ENCODE data around the gene NT5C3B.

The NT5C3B gene

GRCh38 chr17:41864836-41865595, 29.0 kb upstream of the NT5C3B start, which contains the start of gene KLHL11:
Gene KLHL11, minus strand, starts transcription at chr17:41865423. Its CDS starts 53 bp downstream, at chr17:41865370.
- Histone ChIP-seq H3K23ac (ENCODE audit: low read length) (no peak within 1 kb of the TSS), H3K9ac (ENCODE audit: low read length) (peak within 1 kb of the TSS; percentile 90), H3K4me1 (ENCODE audit: control insufficient read depth in 1 of 2, insufficient read depth in 2 of 2, low read length in 2 of 2) (peaks cover 0 to 8% of the 10 kb centered on the region in 2 experiments), H2BK12ac (ENCODE audit: low read length) (peak within 1 kb of the TSS; percentile 7), H2AK5ac (ENCODE audit: low read length) (peak within 1 kb of the TSS; percentile 36), H4K12ac (ENCODE audit: low read depth, low read length) (peak within 1 kb of the TSS; percentile 76), H3K4ac (ENCODE audit: low read depth, low read length) (peak within 1 kb of the TSS; percentile 85), H3K79me2 (ENCODE audit: control insufficient read depth, insufficient read depth, low read length, poor library complexity) (peaks cover 6% of the 10 kb centered on the region), H3K36me3 (ENCODE audit: control insufficient read depth in 1 of 2, insufficient read depth in 2 of 2, low read length in 2 of 2) (peaks cover 13 to 21% of the 10 kb centered on the region in 2 experiments), H3K14ac (ENCODE audit: low read length) (peak within 1 kb of the TSS; percentile 89), H2BK5ac (ENCODE audit: low read depth, low read length, poor library complexity) (peak within 1 kb of the TSS; percentile 81), H4K8ac (ENCODE audit: low read depth, low read length) (peak within 1 kb of the TSS; percentile 87), H3K27ac (ENCODE audit: low read depth, low read length) (peak within 1 kb of the TSS; percentile 85), H3K9me3 (ENCODE audit: insufficient read depth, low read depth, low read length) (no peaks in the 10 kb centered on the region), H3K18ac (ENCODE audit: low read length) (peak within 1 kb of the TSS; percentile 22), H4K91ac (ENCODE audit: low read depth, low read length) (peak within 1 kb of the TSS; percentile 84), H3K27me3 (ENCODE audit: insufficient read depth, low read length) (no peaks in the 10 kb centered on the region), H3K4me2 (ENCODE audit: low read length) (peak within 1 kb of the TSS; percentile 89), H2AFZ (ENCODE audit: insufficient read depth, low read length, poor library complexity) (peak within 1 kb of the TSS; percentile 52), H3K4me3 (ENCODE audit: low read depth, low read length) (peak within 1 kb of the TSS; percentile 98), H2BK120ac (ENCODE audit: insufficient read depth, low read length, poor library complexity) (peak within 1 kb of the TSS; percentile 47), H3K79me1 (ENCODE audit: low read length) (peaks cover 6% of the 10 kb centered on the region)
- no CpG with 5 or more reads among the region's 90 CpGs for WGBS (ENCODE audit: extremely low coverage, insufficient coverage, insufficient read length)
- DNase-seq = peak; percentile 13 to 47

GRCh38 chr17:41864498-41864835, 28.4 kb upstream of the NT5C3B start:
- peak overlapping the region; percentile 98 for H3K4me3 ChIP-seq (ENCODE audit: low read depth, low read length)
- peak overlapping the region; percentile 87 for H4K8ac ChIP-seq (ENCODE audit: low read depth, low read length)
- H4K91ac ChIP-seq (ENCODE audit: low read depth, low read length) = no peak overlapping the region
- H3K27ac ChIP-seq (ENCODE audit: low read depth, low read length) = no peak overlapping the region
- DNase-seq = no peak
- H4K12ac ChIP-seq (ENCODE audit: low read depth, low read length) = no peak overlapping the region
- no peak overlapping the region for H2AK5ac ChIP-seq (ENCODE audit: low read length)
- H3K18ac ChIP-seq (ENCODE audit: low read length) = peak overlapping the region; percentile 22
- peaks cover 0 to 10% of the 10 kb centered on the region in 2 experiments for H3K4me1 ChIP-seq (ENCODE audit: control insufficient read depth in 1 of 2, insufficient read depth in 2 of 2, low read length in 2 of 2)
- H3K79me2 ChIP-seq (ENCODE audit: control insufficient read depth, insufficient read depth, low read length, poor library complexity) = peaks cover 6% of the 10 kb centered on the region
- H3K4me2 ChIP-seq (ENCODE audit: low read length) = peak overlapping the region; percentile 89
- peak overlapping the region; percentile 85 for H3K4ac ChIP-seq (ENCODE audit: low read depth, low read length)
- no peak overlapping the region for H2BK5ac ChIP-seq (ENCODE audit: low read depth, low read length, poor library complexity)
- H2BK12ac ChIP-seq (ENCODE audit: low read length) = no peak overlapping the region
- H3K9ac ChIP-seq (ENCODE audit: low read length) = peak overlapping the region; percentile 90
- H3K9me3 ChIP-seq (ENCODE audit: insufficient read depth, low read depth, low read length) = no peaks in the 10 kb centered on the region
- no peak overlapping the region for H3K23ac ChIP-seq (ENCODE audit: low read length)
- peak overlapping the region; percentile 13 for H2AFZ ChIP-seq (ENCODE audit: insufficient read depth, low read length, poor library complexity)
- WGBS (ENCODE audit: extremely low coverage, insufficient coverage, insufficient read length) = no CpG with 5 or more reads among the region's 25 CpGs
- H3K14ac ChIP-seq (ENCODE audit: low read length) = no peak overlapping the region
- peaks cover 6% of the 10 kb centered on the region for H3K79me1 ChIP-seq (ENCODE audit: low read length)
- H3K36me3 ChIP-seq (ENCODE audit: control insufficient read depth in 1 of 2, insufficient read depth in 2 of 2, low read length in 2 of 2) = peaks cover 8 to 15% of the 10 kb centered on the region in 2 experiments
- H3K27me3 ChIP-seq (ENCODE audit: insufficient read depth, low read length) = no peaks in the 10 kb centered on the region
- H2BK120ac ChIP-seq (ENCODE audit: insufficient read depth, low read length, poor library complexity) = no peak overlapping the region

DNA sequence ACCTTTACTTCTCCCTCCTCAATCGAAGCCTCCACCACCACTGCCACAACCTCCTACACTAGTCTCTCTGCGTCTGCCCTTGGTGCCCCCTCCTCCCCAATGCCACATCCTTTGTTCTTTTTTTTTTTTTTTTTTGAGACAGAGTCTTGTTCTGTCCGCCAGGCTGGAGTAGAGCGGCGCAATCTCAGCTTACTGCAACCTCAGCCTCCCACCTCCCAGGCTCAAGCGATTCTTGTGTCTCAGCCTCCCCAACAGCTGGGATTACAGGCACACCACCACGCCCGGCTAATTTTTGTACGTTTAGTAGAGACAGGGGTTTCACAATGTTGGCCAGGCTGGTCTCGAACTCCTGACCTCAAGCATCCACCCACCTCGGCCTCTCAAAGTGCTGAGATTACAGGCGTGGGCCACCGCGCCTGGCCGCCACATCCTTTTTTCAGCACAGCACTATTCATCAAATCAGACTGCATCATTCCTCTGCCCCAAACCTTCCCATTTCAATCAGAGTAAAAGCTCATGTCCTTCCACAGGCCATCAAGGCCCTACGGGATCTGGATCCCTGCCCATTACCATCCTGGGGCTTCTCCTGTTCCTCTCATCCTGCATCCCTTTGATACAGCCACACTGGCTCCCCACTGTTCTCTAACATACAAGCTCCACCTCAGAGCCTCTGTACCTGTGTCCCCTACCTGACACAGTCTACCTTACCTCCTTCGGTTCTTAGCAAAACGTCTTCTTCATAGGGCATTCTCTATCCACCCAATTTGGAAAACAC, 27.2 kb upstream of the NT5C3B start:
- DNase-seq = no peak
- WGBS (ENCODE audit: extremely low coverage, insufficient coverage, insufficient read length) = no CpG with 5 or more reads among the region's 18 CpGs

GRCh38 chr17:41860254-41860931, 24.4 kb upstream of the NT5C3B start:
- Histone ChIP-seq H4K12ac (ENCODE audit: low read depth, low read length) (no peak overlapping the region), H2BK5ac (ENCODE audit: low read depth, low read length, poor library complexity) (no peak overlapping the region), H2BK120ac (ENCODE audit: insufficient read depth, low read length, poor library complexity) (no peak overlapping the region), H3K79me1 (ENCODE audit: low read length) (peaks cover 6% of the 10 kb centered on the region), H2AK5ac (ENCODE audit: low read length) (no peak overlapping the region), H3K18ac (ENCODE audit: low read length) (no peak overlapping the region), H3K9ac (ENCODE audit: low read length) (no peak overlapping the region), H3K4me2 (ENCODE audit: low read length) (no peak overlapping the region), H3K79me2 (ENCODE audit: control insufficient read depth, insufficient read depth, low read length, poor library complexity) (peaks cover 6% of the 10 kb centered on the region), H3K36me3 (ENCODE audit: control insufficient read depth in 1 of 2, insufficient read depth in 2 of 2, low read length in 2 of 2) (peaks cover 0 to 2% of the 10 kb centered on the region in 2 experiments), H3K23ac (ENCODE audit: low read length) (no peak overlapping the region), H3K27me3 (ENCODE audit: insufficient read depth, low read length) (no peaks in the 10 kb centered on the region), H2AFZ (ENCODE audit: insufficient read depth, low read length, poor library complexity) (no peak overlapping the region), H4K91ac (ENCODE audit: low read depth, low read length) (no peak overlapping the region), H3K27ac (ENCODE audit: low read depth, low read length) (no peak overlapping the region), H3K4ac (ENCODE audit: low read depth, low read length) (no peak overlapping the region), H3K4me3 (ENCODE audit: low read depth, low read length) (no peak overlapping the region), H2BK12ac (ENCODE audit: low read length) (no peak overlapping the region), H3K14ac (ENCODE audit: low read length) (no peak overlapping the region), H3K4me1 (ENCODE audit: control insufficient read depth in 1 of 2, insufficient read depth in 2 of 2, low read length in 2 of 2) (peaks cover 0 to 10% of the 10 kb centered on the region in 2 experiments), H3K9me3 (ENCODE audit: insufficient read depth, low read depth, low read length) (no peaks in the 10 kb centered on the region), H4K8ac (ENCODE audit: low read depth, low read length) (no peak overlapping the region)
- no CpG with 5 or more reads among the region's 3 CpGs for WGBS (ENCODE audit: extremely low coverage, insufficient coverage, insufficient read length)
- DNase-seq = no peak

More for the DNA sequence above, 27.2 kb upstream of the NT5C3B start:
- Histone ChIP-seq H2BK5ac (ENCODE audit: low read depth, low read length, poor library complexity) (no peak overlapping the region), H2AK5ac (ENCODE audit: low read length) (no peak overlapping the region), H3K4me2 (ENCODE audit: low read length) (no peak overlapping the region), H2BK12ac (ENCODE audit: low read length) (no peak overlapping the region), H3K14ac (ENCODE audit: low read length) (no peak overlapping the region), H4K8ac (ENCODE audit: low read depth, low read length) (no peak overlapping the region), H3K23ac (ENCODE audit: low read length) (no peak overlapping the region), H3K18ac (ENCODE audit: low read length) (no peak overlapping the region), H3K27ac (ENCODE audit: low read depth, low read length) (no peak overlapping the region), H4K91ac (ENCODE audit: low read depth, low read length) (no peak overlapping the region), H3K9me3 (ENCODE audit: insufficient read depth, low read depth, low read length) (no peaks in the 10 kb centered on the region), H3K27me3 (ENCODE audit: insufficient read depth, low read length) (no peaks in the 10 kb centered on the region), H3K4me3 (ENCODE audit: low read depth, low read length) (no peak overlapping the region), H3K79me2 (ENCODE audit: control insufficient read depth, insufficient read depth, low read length, poor library complexity) (peaks cover 6% of the 10 kb centered on the region), H3K4me1 (ENCODE audit: control insufficient read depth in 1 of 2, insufficient read depth in 2 of 2, low read length in 2 of 2) (peaks cover 0 to 10% of the 10 kb centered on the region in 2 experiments), H2BK120ac (ENCODE audit: insufficient read depth, low read length, poor library complexity) (no peak overlapping the region), H3K36me3 (ENCODE audit: control insufficient read depth in 1 of 2, insufficient read depth in 2 of 2, low read length in 2 of 2) (peaks cover 6 to 10% of the 10 kb centered on the region in 2 experiments), H3K4ac (ENCODE audit: low read depth, low read length) (peak overlapping the region; percentile 4), H3K79me1 (ENCODE audit: low read length) (peaks cover 6% of the 10 kb centered on the region), H2AFZ (ENCODE audit: insufficient read depth, low read length, poor library complexity) (no peak overlapping the region), H4K12ac (ENCODE audit: low read depth, low read length) (no peak overlapping the region), H3K9ac (ENCODE audit: low read length) (no peak overlapping the region)
